Activated B cell treated with CpG ODN at 0.5 μM for 24 hours (primary cell): ENCODE measurements around the gene BZW2. TPM values are rescaled to one million over a fixed set of nuclear protein-coding genes. Genes with fewer than 3 reads are reported as not detected.

Source experiments
- ATAC-seq: fragments of 200-7000 bp; cut with Tn5 transposase; one replicate; pipeline ENCODE4 v1.10.0; 2021; ENCODE audit warnings: low read depth, mild to moderate bottlenecking, moderate library complexity
- CTCF ChIA-PET: fragments of 350-600 bp; sonication (Branson Sonifier 250); formaldehyde crosslinking; loops from one replicate; lab custom pipeline; 2021; ENCODE audit warnings: antibody characterized with exemption; lab: Charles Lee
- POLR2A ChIA-PET: fragments of 350-600 bp; sonication (Branson Sonifier 250); formaldehyde crosslinking; loops from one replicate; lab custom pipeline; 2021; ENCODE audit warnings: antibody characterized with exemption; lab: Charles Lee
- DNase-seq: peaks from one replicate; pipeline ENCODE4 v3.0.0; 2022
- H3K27ac Mint-ChIP-seq: one replicate; pipeline ENCODE4 v1.8.0; 2020; ENCODE audit warnings: mixed read lengths
- H3K27me3 Mint-ChIP-seq: one replicate; pipeline ENCODE4 v1.8.0; 2021; ENCODE audit warnings: mixed read lengths
- H3K36me3 Mint-ChIP-seq: one replicate; pipeline ENCODE4 v1.8.0; 2021; ENCODE audit warnings: low read depth, mixed read lengths
- H3K4me1 Mint-ChIP-seq: one replicate; pipeline ENCODE4 v1.8.0; 2021; ENCODE audit warnings: mixed read lengths
- H3K4me3 Mint-ChIP-seq: one replicate; pipeline ENCODE4 v1.8.0; 2020; ENCODE audit warnings: mild to moderate bottlenecking, mixed read lengths
- H3K9me3 Mint-ChIP-seq: one replicate; pipeline ENCODE4 v1.8.0; 2020; ENCODE audit warnings: mixed read lengths
- intact Hi-C: fragments of 100-400 bp; cut with micrococcal nuclease; formaldehyde crosslinking; loops from one replicate; pipeline ENCODE4 v1.15.1; 2024
- total RNA-seq: library from RNA; stranded (reverse); gene quantifications from 2 replicates; pipeline ENCODE4 v1.2.3, GENCODE V29; 2022
- TF ChIP-seq, protein P1 (sequence below): fragments of 200-600 bp; IDR thresholded peaks from one replicate; pipeline ENCODE4 v1.8.0; 2022; ENCODE audit warnings: antibody characterized with exemption, mild to moderate bottlenecking

The BZW2 gene
- total RNA-seq, 1 donor from 2014 or later: 47.2 TPM

DNA sequence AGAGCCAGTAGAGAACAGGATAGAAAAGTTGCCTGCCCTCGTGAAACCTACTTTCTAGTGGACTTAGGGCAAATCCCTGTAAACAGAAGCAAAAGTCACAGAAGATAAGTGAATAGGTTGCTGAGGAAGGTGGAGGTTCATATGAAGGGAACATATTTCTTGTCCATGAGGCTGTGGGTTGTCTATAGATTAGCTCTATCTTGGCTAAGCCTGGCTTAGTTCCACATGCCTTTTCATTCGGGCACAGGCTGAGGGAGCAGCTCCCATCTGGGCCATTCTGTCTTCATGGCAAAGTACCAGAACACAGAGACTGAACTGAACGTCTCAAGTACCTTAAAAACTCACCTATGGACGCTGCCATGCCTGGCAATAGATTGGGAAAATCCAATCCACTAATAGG lies 45.3 kb downstream of the BZW2 start:
- POLR2A ChIA-PET: no interaction called here
- H3K4me1 Mint-ChIP-seq: no peaks in the 10 kb centered on the region
- H3K36me3 Mint-ChIP-seq: peaks cover 67% of the 10 kb centered on the region
- no peak for DNase-seq
- ATAC-seq: no peak
- no peaks in the 10 kb centered on the region for H3K9me3 Mint-ChIP-seq
- intact Hi-C loops: no loop called here
- H3K27me3 Mint-ChIP-seq: no peaks in the 10 kb centered on the region
- TF ChIP-seq, protein P1, sequence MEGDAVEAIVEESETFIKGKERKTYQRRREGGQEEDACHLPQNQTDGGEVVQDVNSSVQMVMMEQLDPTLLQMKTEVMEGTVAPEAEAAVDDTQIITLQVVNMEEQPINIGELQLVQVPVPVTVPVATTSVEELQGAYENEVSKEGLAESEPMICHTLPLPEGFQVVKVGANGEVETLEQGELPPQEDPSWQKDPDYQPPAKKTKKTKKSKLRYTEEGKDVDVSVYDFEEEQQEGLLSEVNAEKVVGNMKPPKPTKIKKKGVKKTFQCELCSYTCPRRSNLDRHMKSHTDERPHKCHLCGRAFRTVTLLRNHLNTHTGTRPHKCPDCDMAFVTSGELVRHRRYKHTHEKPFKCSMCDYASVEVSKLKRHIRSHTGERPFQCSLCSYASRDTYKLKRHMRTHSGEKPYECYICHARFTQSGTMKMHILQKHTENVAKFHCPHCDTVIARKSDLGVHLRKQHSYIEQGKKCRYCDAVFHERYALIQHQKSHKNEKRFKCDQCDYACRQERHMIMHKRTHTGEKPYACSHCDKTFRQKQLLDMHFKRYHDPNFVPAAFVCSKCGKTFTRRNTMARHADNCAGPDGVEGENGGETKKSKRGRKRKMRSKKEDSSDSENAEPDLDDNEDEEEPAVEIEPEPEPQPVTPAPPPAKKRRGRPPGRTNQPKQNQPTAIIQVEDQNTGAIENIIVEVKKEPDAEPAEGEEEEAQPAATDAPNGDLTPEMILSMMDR: no peak
- CTCF ChIA-PET: no interaction called here
- H3K4me3 Mint-ChIP-seq: no peak overlapping the region
- H3K27ac Mint-ChIP-seq: no peak overlapping the region

GRCh38 chr7:16693601-16694318 lies 47.8 kb downstream of the BZW2 start:
- Mint-ChIP-seq H3K27me3 (no peaks in the 10 kb centered on the region), H3K27ac (no peak overlapping the region), H3K36me3 (peaks cover 76% of the 10 kb centered on the region), H3K4me1 (no peaks in the 10 kb centered on the region), H3K9me3 (no peaks in the 10 kb centered on the region), H3K4me3 (no peak overlapping the region)
- ATAC-seq (no peak), DNase-seq (no peak)
- ChIA-PET CTCF (interaction anchor here (0.9 to 3.7 kb wide), 2 partner anchors 220 to 223 kb away, joined by 3 to 29 read pairs; no protein-coding TSS in a partner anchor), POLR2A (no interaction called here)
- intact Hi-C loops: loop anchor here (2.0 kb wide), 1 partner anchor 107 kb away; no protein-coding TSS in a partner anchor
- TF ChIP-seq, protein P1: no peak

DNA sequence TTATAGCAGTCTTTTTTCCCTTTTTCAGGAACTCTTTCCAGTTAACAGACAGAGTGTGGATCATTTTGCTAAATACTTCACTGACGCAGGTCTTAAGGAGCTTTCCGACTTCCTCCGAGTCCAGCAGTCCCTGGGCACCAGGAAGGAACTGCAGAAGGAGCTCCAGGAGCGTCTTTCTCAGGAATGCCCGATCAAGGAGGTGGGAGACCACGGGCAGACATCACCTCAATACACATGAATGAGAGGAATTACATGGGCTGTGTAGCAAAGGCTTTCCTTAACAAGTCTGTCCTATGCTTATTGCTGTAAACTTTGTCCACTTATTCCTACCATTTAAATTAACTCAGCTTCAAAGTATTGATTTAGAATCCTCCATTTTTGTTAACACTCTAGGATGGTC lies 48.8 kb downstream of the BZW2 start:
- H3K4me3 Mint-ChIP-seq: no peak overlapping the region
- H3K36me3 Mint-ChIP-seq: peaks cover 82% of the 10 kb centered on the region
- TF ChIP-seq, protein P1: no peak
- ATAC-seq (no peak), DNase-seq (no peak)
- intact Hi-C loops: loop anchor here (1.0 to 2.0 kb wide), 3 partner anchors 106 to 836 kb away; no protein-coding TSS in a partner anchor
- no peak overlapping the region for H3K27ac Mint-ChIP-seq
- H3K27me3 Mint-ChIP-seq: no peaks in the 10 kb centered on the region
- H3K4me1 Mint-ChIP-seq: no peaks in the 10 kb centered on the region
- H3K9me3 Mint-ChIP-seq: no peaks in the 10 kb centered on the region
- CTCF ChIA-PET: interaction anchor here (0.8 to 3.7 kb wide), 4 partner anchors 62 to 225 kb away, joined by 3 to 29 read pairs (median 4); no protein-coding TSS in a partner anchor
- POLR2A ChIA-PET: no interaction called here

GRCh38 chr7:16695621-16696237 lies 49.7 kb downstream of the BZW2 start:
- Mint-ChIP-seq H3K36me3 (peaks cover 86% of the 10 kb centered on the region), H3K27ac (no peak overlapping the region), H3K4me3 (no peak overlapping the region), H3K9me3 (no peaks in the 10 kb centered on the region), H3K4me1 (no peaks in the 10 kb centered on the region), H3K27me3 (no peaks in the 10 kb centered on the region)
- TF ChIP-seq, protein P1: no peak
- POLR2A ChIA-PET: no interaction called here
- intact Hi-C loops: loop anchor here (1.0 to 2.0 kb wide), 3 partner anchors 105 to 836 kb away; no protein-coding TSS in a partner anchor
- CTCF ChIA-PET: interaction anchor here (0.8 to 3.7 kb wide), 4 partner anchors 61 to 224 kb away, joined by 3 to 29 read pairs (median 4); no protein-coding TSS in a partner anchor
- DNase-seq: no peak
- ATAC-seq: peak; percentile 49
